ENCODE results near the gene NATD1. TPM values are rescaled to one million over a fixed set of nuclear protein-coding genes. Genes with fewer than 3 reads are reported as not detected.

Gene NATD1
- polyA plus RNA-seq, 1 experiment, result 13.3 TPM

DNA sequence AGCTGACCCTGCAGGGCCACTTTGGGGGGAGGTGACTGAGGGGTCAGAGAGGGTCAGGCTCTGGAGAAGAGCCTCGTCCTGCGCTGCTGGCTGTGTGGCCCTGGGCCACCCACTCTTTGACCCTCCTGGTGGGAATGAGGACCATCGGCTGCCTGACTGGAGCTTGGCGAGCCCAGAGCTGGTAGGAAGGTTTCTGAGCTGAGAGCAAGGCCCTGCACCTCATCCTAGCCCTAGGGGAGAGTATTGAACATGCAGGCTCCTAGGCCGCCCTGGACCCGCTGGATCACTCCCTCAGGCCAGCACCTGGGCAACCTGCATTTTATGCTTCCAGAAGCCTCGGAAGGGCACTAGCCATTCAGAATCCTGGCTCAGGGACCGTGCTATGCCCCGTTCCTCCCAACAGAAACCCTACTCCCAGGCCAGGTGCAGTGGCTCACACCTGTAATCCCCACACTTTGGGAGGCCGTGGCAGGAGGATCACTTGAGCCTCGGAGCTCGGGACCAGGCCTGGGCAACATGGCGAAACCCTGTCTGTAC lies 45.8 kb upstream of the NATD1 start:
- TF ChIP-seq, protein P1, sequence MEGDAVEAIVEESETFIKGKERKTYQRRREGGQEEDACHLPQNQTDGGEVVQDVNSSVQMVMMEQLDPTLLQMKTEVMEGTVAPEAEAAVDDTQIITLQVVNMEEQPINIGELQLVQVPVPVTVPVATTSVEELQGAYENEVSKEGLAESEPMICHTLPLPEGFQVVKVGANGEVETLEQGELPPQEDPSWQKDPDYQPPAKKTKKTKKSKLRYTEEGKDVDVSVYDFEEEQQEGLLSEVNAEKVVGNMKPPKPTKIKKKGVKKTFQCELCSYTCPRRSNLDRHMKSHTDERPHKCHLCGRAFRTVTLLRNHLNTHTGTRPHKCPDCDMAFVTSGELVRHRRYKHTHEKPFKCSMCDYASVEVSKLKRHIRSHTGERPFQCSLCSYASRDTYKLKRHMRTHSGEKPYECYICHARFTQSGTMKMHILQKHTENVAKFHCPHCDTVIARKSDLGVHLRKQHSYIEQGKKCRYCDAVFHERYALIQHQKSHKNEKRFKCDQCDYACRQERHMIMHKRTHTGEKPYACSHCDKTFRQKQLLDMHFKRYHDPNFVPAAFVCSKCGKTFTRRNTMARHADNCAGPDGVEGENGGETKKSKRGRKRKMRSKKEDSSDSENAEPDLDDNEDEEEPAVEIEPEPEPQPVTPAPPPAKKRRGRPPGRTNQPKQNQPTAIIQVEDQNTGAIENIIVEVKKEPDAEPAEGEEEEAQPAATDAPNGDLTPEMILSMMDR (IDR thresholded peaks at IDR 0.05; ENCODE audit: insufficient read depth, low read depth, low read length), result no peak
- Histone ChIP-seq H3K36me3 (ENCODE audit: control insufficient read depth, insufficient read depth, low read length) (peaks cover 47% of the 10 kb centered on the region), H3K27me3 (ENCODE audit: control insufficient read depth, insufficient read depth, low read length) (no peaks in the 10 kb centered on the region), H3K4me3 (ENCODE audit: low read depth, low read length) (no peak overlapping the region)
- no peak for DNase-seq (ENCODE audit: low read depth)
- ChIA-PET POLR2A (no interaction called here), CTCF (interaction anchor here (0.6 kb wide), 1 partner anchor 155 kb away, joined by 4 read pairs; no protein-coding TSS in a partner anchor)

DNA sequence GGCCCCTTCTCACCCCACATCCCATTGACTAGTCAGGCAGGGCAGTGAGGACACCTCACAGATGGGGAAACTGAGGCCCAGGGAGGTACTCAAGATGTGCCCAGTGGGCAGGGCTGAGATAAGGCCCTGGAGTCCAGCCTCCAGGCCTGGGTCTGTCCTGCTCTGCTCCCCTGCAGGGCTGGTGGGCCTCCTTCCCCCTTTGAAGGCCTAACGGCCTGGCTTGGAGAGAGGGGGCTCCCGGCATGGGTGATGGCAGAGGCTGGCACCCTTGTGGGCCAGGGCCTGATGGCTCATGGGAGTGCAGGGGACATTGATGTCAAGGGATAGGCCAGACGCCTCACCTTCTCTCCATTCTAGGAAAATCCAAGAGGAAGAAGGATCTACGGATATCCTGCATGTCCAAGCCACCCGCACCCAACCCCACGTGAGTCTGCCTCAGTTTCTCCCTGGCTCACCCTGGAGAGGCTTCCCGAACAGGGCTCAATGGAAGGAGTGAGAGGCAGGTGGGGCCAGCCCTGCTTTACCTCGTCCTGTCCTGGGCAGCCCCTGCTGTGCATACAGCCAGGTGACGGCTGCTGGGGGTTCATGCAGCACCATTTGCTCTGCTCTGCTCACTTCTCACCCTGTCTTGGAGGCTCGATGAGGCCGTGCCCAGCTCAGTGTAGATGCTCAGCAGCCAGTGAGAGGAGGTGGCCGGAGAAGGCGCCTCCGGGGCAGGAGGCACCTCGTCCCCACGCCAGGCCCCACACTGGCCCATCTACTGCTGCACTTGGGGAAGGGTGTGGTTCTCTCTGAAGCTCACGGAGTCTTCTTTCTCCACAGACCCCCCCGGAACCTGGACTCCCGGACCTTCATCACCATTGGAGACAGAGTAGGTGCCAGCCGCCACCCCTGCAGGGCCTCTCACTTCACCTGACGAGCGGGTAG lies 45.1 kb upstream of the NATD1 start:
- H3K4me3 ChIP-seq (ENCODE audit: low read depth, low read length), result no peak overlapping the region
- H3K36me3 ChIP-seq (ENCODE audit: control insufficient read depth, insufficient read depth, low read length), result peaks cover 45% of the 10 kb centered on the region
- TF ChIP-seq, protein P1 (IDR thresholded peaks at IDR 0.05; ENCODE audit: insufficient read depth, low read depth, low read length), result no peak
- no peak for DNase-seq (ENCODE audit: low read depth)
- no peaks in the 10 kb centered on the region for H3K27me3 ChIP-seq (ENCODE audit: control insufficient read depth, insufficient read depth, low read length)
- CTCF ChIA-PET, result interaction anchor here (0.6 kb wide), 1 partner anchor 156 kb away, joined by 4 read pairs; no protein-coding TSS in a partner anchor
- POLR2A ChIA-PET, result no interaction called here

DNA sequence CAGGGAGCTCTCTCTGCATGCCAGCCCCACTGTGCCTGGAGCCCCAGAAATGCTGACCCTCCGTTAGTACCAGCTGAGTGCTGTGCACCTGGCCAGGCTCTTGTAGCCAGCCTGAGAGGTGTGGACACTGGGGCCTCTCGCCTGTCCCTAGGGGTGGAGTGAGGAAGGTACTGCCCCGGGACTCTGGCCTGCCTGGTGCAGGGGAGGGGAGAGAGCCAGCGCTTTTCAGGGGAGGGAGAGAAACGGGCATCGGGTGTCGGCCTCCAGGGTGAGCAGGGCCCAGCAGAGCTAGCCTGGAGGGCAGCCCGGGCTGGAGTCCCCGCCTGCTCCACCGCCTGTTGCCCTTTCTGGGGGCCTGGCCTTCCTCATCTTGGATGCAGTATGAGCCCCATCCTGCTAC lies 44.4 kb upstream of the NATD1 start:
- POLR2A ChIA-PET, result no interaction called here
- no peaks in the 10 kb centered on the region for H3K27me3 ChIP-seq (ENCODE audit: control insufficient read depth, insufficient read depth, low read length)
- TF ChIP-seq, protein P1 (IDR thresholded peaks at IDR 0.05; ENCODE audit: insufficient read depth, low read depth, low read length), result no peak
- no peak for DNase-seq (ENCODE audit: low read depth)
- peaks cover 42% of the 10 kb centered on the region for H3K36me3 ChIP-seq (ENCODE audit: control insufficient read depth, insufficient read depth, low read length)
- CTCF ChIA-PET, result no interaction called here
- no peak overlapping the region for H3K4me3 ChIP-seq (ENCODE audit: low read depth, low read length)

DNA sequence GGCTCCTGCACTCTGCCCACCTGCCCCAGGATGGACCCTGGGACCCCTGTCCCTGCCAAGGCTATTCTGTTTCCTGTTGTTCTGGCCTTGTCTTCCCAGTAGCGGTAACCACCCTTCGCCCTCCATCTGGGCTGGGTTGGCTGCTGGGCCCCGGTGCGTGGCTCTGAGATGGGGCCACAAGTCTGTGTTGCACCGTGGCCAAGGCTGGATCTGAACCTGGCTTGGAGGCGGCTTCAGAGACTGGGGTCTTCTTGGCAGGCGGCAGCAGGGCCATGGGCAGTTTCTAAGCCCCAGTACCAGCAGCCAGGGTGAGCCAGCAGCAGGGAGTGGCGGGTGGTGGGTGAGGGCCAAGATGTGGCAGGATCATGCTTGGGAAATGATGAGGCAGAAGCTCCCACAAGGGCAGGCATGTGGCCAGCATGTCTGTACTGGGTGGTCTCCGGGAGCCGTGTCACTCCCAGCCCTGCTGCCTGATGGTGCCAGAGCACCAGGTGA lies 43.9 kb upstream of the NATD1 start:
- TF ChIP-seq, protein P1 (IDR thresholded peaks at IDR 0.05; ENCODE audit: insufficient read depth, low read depth, low read length), result no peak
- POLR2A ChIA-PET, result no interaction called here
- Histone ChIP-seq H3K4me3 (ENCODE audit: low read depth, low read length) (no peak overlapping the region), H3K36me3 (ENCODE audit: control insufficient read depth, insufficient read depth, low read length) (peaks cover 37% of the 10 kb centered on the region), H3K27me3 (ENCODE audit: control insufficient read depth, insufficient read depth, low read length) (no peaks in the 10 kb centered on the region)
- no peak for DNase-seq (ENCODE audit: low read depth)
- CTCF ChIA-PET, result interaction anchor here (2.4 kb wide), 1 partner anchor 18 kb away, joined by 7 read pairs; no protein-coding TSS in a partner anchor

Measured in BJ (cell line).